GM18526 (cell line): ENCODE measurements around the gene FGD6.

Experiments
- POLR2A ChIP-seq: IDR thresholded peaks from 3 replicates; pipeline ENCODE4 v1.6.1; 2011; ENCODE audit not compliant: insufficient read length; ENCODE audit errors: extremely low read depth

The FGD6 gene

GRCh38 chr12:95198914-95199313, 18.4 kb downstream of the FGD6 start:
- no peak for TF ChIP-seq POLR2A

GRCh38 chr12:95197636-95198035, 19.6 kb downstream of the FGD6 start:
- no peak for TF ChIP-seq POLR2A

GRCh38 chr12:95195122-95195521, 22.1 kb downstream of the FGD6 start:
- TF ChIP-seq POLR2A: no peak

- TF ChIP-seq POLR2A: no peak
Measured at GRCh38 chr12:95193139-95193538, 24.1 kb downstream of the FGD6 start.

GRCh38 chr12:95192271-95192670, 25.0 kb downstream of the FGD6 start:
- TF ChIP-seq POLR2A: no peak

- no peak for TF ChIP-seq POLR2A
Measured at GRCh38 chr12:95191060-95191696, 26.1 kb downstream of the FGD6 start.

GRCh38 chr12:95187865-95188415, 29.3 kb downstream of the FGD6 start:
- TF ChIP-seq POLR2A: no peak

GRCh38 chr12:95185854-95186253, 31.4 kb downstream of the FGD6 start:
- no peak for TF ChIP-seq POLR2A

- TF ChIP-seq POLR2A: no peak
Measured at GRCh38 chr12:95185072-95185471, 32.2 kb downstream of the FGD6 start.

GRCh38 chr12:95184121-95184520, 33.1 kb downstream of the FGD6 start:
- TF ChIP-seq POLR2A: no peak

- no peak for TF ChIP-seq POLR2A
Measured at GRCh38 chr12:95182868-95183415, 34.3 kb downstream of the FGD6 start.

- no peak for TF ChIP-seq POLR2A
Measured at GRCh38 chr12:95181103-95181502, 36.2 kb downstream of the FGD6 start.

GRCh38 chr12:95179011-95179410, 38.3 kb downstream of the FGD6 start:
- no peak for TF ChIP-seq POLR2A

- no peak for TF ChIP-seq POLR2A
Measured at GRCh38 chr12:95178136-95178535, 39.1 kb downstream of the FGD6 start.

GRCh38 chr12:95177201-95177768, 40.0 kb downstream of the FGD6 start:
- no peak for TF ChIP-seq POLR2A
